T-helper 2 cell treated with Interferon-gamma antibody and Interleukin-4, amounts not matched to agents 5 μg/mL and 100 μg/mL, for 36 hours (primary cell): Measurements from ENCODE around the gene SECTM1.

ENCODE experiments used
- DNase-seq: peaks from one replicate; pipeline ENCODE4 v3.0.0; 2021; ENCODE audit warnings: low spot score
- H3K27ac Mint-ChIP-seq: one replicate; pipeline ENCODE4 v1.8.0; 2021; ENCODE audit warnings: mild to moderate bottlenecking, mixed read lengths
- H3K27me3 Mint-ChIP-seq: one replicate; pipeline ENCODE4 v1.8.0; 2021; ENCODE audit warnings: low read depth, mixed read lengths
- H3K36me3 Mint-ChIP-seq: one replicate; pipeline ENCODE4 v1.8.0; 2021; ENCODE audit warnings: low read depth, mixed read lengths
- H3K4me1 Mint-ChIP-seq: one replicate; pipeline ENCODE4 v1.8.0; 2021; ENCODE audit warnings: low read depth, mixed read lengths
- H3K4me3 Mint-ChIP-seq: one replicate; pipeline ENCODE4 v1.8.0; 2022; ENCODE audit warnings: mild to moderate bottlenecking, moderate library complexity, mixed read lengths
- H3K9me3 Mint-ChIP-seq: one replicate; pipeline ENCODE4 v1.8.0; 2021; ENCODE audit warnings: mixed read lengths

SECTM1 gene

GRCh38 chr17:82299452-82299851 is 34.1 kb downstream of the SECTM1 start:
- peak overlapping the region; percentile 97 for H3K4me3 Mint-ChIP-seq
- H3K4me1 Mint-ChIP-seq: peaks cover 66% of the 10 kb centered on the region
- H3K27ac Mint-ChIP-seq: peak overlapping the region; percentile 100
- no peaks in the 10 kb centered on the region for H3K36me3 Mint-ChIP-seq
- H3K27me3 Mint-ChIP-seq: no peaks in the 10 kb centered on the region
- peak; percentile 55 for DNase-seq
- no peaks in the 10 kb centered on the region for H3K9me3 Mint-ChIP-seq

- Mint-ChIP-seq H3K27me3 (no peaks in the 10 kb centered on the region), H3K36me3 (peaks cover 2% of the 10 kb centered on the region), H3K4me1 (peaks cover 71% of the 10 kb centered on the region), H3K27ac (peak overlapping the region; percentile 100), H3K9me3 (no peaks in the 10 kb centered on the region), H3K4me3 (peak overlapping the region; percentile 97)
- DNase-seq: no peak
These were observed 34.8 kb downstream of the SECTM1 start for GRCh38 chr17:82298538-82299421.

- H3K27me3 Mint-ChIP-seq: no peaks in the 10 kb centered on the region
- peaks cover 2% of the 10 kb centered on the region for H3K36me3 Mint-ChIP-seq
- peak overlapping the region; percentile 100 for H3K27ac Mint-ChIP-seq
- no peaks in the 10 kb centered on the region for H3K9me3 Mint-ChIP-seq
- DNase-seq: peak; percentile 92
- peak overlapping the region; percentile 97 for H3K4me3 Mint-ChIP-seq
- H3K4me1 Mint-ChIP-seq: peaks cover 66% of the 10 kb centered on the region
These were observed 35.6 kb downstream of the SECTM1 start for GRCh38 chr17:82297714-82298537.

GRCh38 chr17:82297280-82297713 is 36.3 kb downstream of the SECTM1 start:
- peak; percentile 94 for DNase-seq
- H3K27ac Mint-ChIP-seq: peak overlapping the region; percentile 100
- H3K4me1 Mint-ChIP-seq: peaks cover 64% of the 10 kb centered on the region
- H3K36me3 Mint-ChIP-seq: peaks cover 2% of the 10 kb centered on the region
- H3K4me3 Mint-ChIP-seq: peak overlapping the region; percentile 97
- H3K9me3 Mint-ChIP-seq: no peaks in the 10 kb centered on the region
- H3K27me3 Mint-ChIP-seq: no peaks in the 10 kb centered on the region

GRCh38 chr17:82296511-82297279 is 36.9 kb downstream of the SECTM1 start:
- Mint-ChIP-seq H3K36me3 (peaks cover 2% of the 10 kb centered on the region), H3K9me3 (no peaks in the 10 kb centered on the region), H3K4me3 (peak overlapping the region; percentile 97), H3K27me3 (no peaks in the 10 kb centered on the region), H3K27ac (peak overlapping the region; percentile 100), H3K4me1 (peaks cover 59% of the 10 kb centered on the region)
- DNase-seq: no peak

GRCh38 chr17:82295472-82295814 is 38.1 kb downstream of the SECTM1 start:
- Mint-ChIP-seq H3K4me3 (peak overlapping the region; percentile 10), H3K4me1 (peaks cover 54% of the 10 kb centered on the region), H3K36me3 (peaks cover 2% of the 10 kb centered on the region), H3K27ac (peak overlapping the region; percentile 78), H3K9me3 (no peaks in the 10 kb centered on the region), H3K27me3 (no peaks in the 10 kb centered on the region)
- no peak for DNase-seq

- H3K27ac Mint-ChIP-seq: peak overlapping the region; percentile 85
- peaks cover 44% of the 10 kb centered on the region for H3K4me1 Mint-ChIP-seq
- H3K9me3 Mint-ChIP-seq: no peaks in the 10 kb centered on the region
- DNase-seq: no peak
- peak overlapping the region; percentile 64 for H3K4me3 Mint-ChIP-seq
- H3K27me3 Mint-ChIP-seq: no peaks in the 10 kb centered on the region
- peaks cover 2% of the 10 kb centered on the region for H3K36me3 Mint-ChIP-seq
These were observed 39.3 kb downstream of the SECTM1 start for GRCh38 chr17:82294064-82294773.

- Mint-ChIP-seq H3K4me1 (peaks cover 40% of the 10 kb centered on the region), H3K36me3 (peaks cover 2% of the 10 kb centered on the region), H3K27ac (peak overlapping the region; percentile 89), H3K9me3 (no peaks in the 10 kb centered on the region), H3K4me3 (peak overlapping the region; percentile 87), H3K27me3 (no peaks in the 10 kb centered on the region)
- peak; percentile 95 for DNase-seq
These were observed 41.1 kb downstream of the SECTM1 start for GRCh38 chr17:82292251-82293154.

- Mint-ChIP-seq H3K36me3 (peaks cover 2% of the 10 kb centered on the region), H3K4me3 (peak overlapping the region; percentile 72), H3K9me3 (no peaks in the 10 kb centered on the region), H3K27me3 (no peaks in the 10 kb centered on the region), H3K27ac (peak overlapping the region; percentile 67), H3K4me1 (peaks cover 32% of the 10 kb centered on the region)
- DNase-seq: no peak
These were observed 41.9 kb downstream of the SECTM1 start for GRCh38 chr17:82291582-82292250.

- H3K4me1 Mint-ChIP-seq: peaks cover 13% of the 10 kb centered on the region
- DNase-seq: no peak
- no peak overlapping the region for H3K27ac Mint-ChIP-seq
- no peak overlapping the region for H3K4me3 Mint-ChIP-seq
- H3K27me3 Mint-ChIP-seq: no peaks in the 10 kb centered on the region
- H3K36me3 Mint-ChIP-seq: no peaks in the 10 kb centered on the region
- no peaks in the 10 kb centered on the region for H3K9me3 Mint-ChIP-seq
These were observed 45.4 kb downstream of the SECTM1 start for GRCh38 chr17:82287868-82288801.

GRCh38 chr17:82287013-82287867 is 46.3 kb downstream of the SECTM1 start:
- Mint-ChIP-seq H3K4me3 (no peak overlapping the region), H3K36me3 (no peaks in the 10 kb centered on the region), H3K27ac (no peak overlapping the region), H3K27me3 (no peaks in the 10 kb centered on the region), H3K4me1 (peaks cover 13% of the 10 kb centered on the region), H3K9me3 (no peaks in the 10 kb centered on the region)
- no peak for DNase-seq
